Measurements from ENCODE around the gene TRA2A. TPM values are rescaled to one million over a fixed set of nuclear protein-coding genes. Genes with fewer than 3 reads are reported as not detected.

Gene TRA2A
- total and polyA plus RNA-seq, 9 of the 15 experiments (the other 6 are each of a cell fraction or from before 2014, with no cell fraction given), result 22.7 to 210 (median 73.9) TPM

DNA sequence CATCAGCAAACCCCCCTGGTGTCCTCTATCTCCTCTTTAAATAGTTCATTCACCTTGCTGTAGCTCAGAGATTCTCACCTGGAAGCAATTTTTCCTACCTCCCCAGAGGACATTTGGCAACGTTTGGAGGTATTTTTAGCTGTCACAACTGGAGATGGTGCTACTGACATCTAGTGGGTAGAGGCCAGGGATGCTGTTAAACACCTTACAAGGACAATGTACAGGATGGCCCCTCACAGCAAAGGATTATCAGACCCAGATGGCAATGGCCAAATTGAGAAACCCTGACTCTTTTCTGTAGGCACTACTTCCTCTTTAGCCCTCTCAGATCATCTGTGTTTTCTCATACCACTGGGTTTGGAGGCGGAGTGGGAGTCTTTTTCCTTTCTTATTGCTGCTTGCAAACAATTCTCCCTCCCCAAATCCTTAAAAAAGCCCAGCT is 13.2 kb upstream of the TRA2A start (continued):
- TF ChIP-seq BHLHE40 (IDR thresholded peaks at IDR 0.05; ENCODE audit: low read length) (0 out of 2 replicates have a peak, but pooled peaks have one; percentile 9), ZFP30 (CRISPR knock-in tag; IDR thresholded peaks at IDR 0.05; ENCODE audit: borderline replicate concordance) (no peak), POLR2AphosphoS2 (IDR thresholded peaks at IDR 0.05; ENCODE audit: low read length) (no peak), ERF (CRISPR knock-in tag; IDR thresholded peaks at IDR 0.05) (no peak), NCOA4 (IDR thresholded peaks at IDR 0.05; ENCODE audit: partially characterized antibody) (no peak), ARID3A (IDR thresholded peaks at IDR 0.05; ENCODE audit: borderline replicate concordance, low read depth, low read length) (peak; percentile 44; the same call in 1 of the 2 replicates), E2F1 (CRISPR knock-in tag; IDR thresholded peaks at IDR 0.05) (no peak), CBX3 (IDR thresholded peaks at IDR 0.05; ENCODE audit: borderline replicate concordance in 1 of 2, low read length in 2 of 2) (no peak), ZKSCAN8 (CRISPR knock-in tag; IDR thresholded peaks at IDR 0.05) (no peak), CC2D1A (IDR thresholded peaks at IDR 0.05) (peak; percentile 63), WHSC1 (IDR thresholded peaks at IDR 0.05; ENCODE audit: low read length) (no peak), TEAD4 (IDR thresholded peaks at IDR 0.05; ENCODE audit: low read length) (no peak), TEAD4 (CRISPR knock-in tag; IDR thresholded peaks at IDR 0.05; ENCODE audit: borderline replicate concordance) (no peak), SUPT5H (IDR thresholded peaks at IDR 0.05) (no peak), CTBP1 (IDR thresholded peaks at IDR 0.05; ENCODE audit: borderline replicate concordance) (peak; percentile 84), MCM5 (IDR thresholded peaks at IDR 0.05; ENCODE audit: low read depth) (no peak), ZNF384 (IDR thresholded peaks at IDR 0.05; ENCODE audit: low read depth, low read length) (0 out of 2 replicates have a peak, but pooled peaks have one; percentile 21), ZNF75A (CRISPR knock-in tag; IDR thresholded peaks at IDR 0.05) (no peak)
- TF ChIP-seq, protein P1, sequence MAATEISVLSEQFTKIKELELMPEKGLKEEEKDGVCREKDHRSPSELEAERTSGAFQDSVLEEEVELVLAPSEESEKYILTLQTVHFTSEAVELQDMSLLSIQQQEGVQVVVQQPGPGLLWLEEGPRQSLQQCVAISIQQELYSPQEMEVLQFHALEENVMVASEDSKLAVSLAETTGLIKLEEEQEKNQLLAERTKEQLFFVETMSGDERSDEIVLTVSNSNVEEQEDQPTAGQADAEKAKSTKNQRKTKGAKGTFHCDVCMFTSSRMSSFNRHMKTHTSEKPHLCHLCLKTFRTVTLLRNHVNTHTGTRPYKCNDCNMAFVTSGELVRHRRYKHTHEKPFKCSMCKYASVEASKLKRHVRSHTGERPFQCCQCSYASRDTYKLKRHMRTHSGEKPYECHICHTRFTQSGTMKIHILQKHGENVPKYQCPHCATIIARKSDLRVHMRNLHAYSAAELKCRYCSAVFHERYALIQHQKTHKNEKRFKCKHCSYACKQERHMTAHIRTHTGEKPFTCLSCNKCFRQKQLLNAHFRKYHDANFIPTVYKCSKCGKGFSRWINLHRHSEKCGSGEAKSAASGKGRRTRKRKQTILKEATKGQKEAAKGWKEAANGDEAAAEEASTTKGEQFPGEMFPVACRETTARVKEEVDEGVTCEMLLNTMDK (IDR thresholded peaks at IDR 0.05; ENCODE audit: borderline replicate concordance, insufficient read depth, low read depth, low read length, poor library complexity, severe bottlenecking), result no peak
- TF ChIP-seq, protein P2, sequence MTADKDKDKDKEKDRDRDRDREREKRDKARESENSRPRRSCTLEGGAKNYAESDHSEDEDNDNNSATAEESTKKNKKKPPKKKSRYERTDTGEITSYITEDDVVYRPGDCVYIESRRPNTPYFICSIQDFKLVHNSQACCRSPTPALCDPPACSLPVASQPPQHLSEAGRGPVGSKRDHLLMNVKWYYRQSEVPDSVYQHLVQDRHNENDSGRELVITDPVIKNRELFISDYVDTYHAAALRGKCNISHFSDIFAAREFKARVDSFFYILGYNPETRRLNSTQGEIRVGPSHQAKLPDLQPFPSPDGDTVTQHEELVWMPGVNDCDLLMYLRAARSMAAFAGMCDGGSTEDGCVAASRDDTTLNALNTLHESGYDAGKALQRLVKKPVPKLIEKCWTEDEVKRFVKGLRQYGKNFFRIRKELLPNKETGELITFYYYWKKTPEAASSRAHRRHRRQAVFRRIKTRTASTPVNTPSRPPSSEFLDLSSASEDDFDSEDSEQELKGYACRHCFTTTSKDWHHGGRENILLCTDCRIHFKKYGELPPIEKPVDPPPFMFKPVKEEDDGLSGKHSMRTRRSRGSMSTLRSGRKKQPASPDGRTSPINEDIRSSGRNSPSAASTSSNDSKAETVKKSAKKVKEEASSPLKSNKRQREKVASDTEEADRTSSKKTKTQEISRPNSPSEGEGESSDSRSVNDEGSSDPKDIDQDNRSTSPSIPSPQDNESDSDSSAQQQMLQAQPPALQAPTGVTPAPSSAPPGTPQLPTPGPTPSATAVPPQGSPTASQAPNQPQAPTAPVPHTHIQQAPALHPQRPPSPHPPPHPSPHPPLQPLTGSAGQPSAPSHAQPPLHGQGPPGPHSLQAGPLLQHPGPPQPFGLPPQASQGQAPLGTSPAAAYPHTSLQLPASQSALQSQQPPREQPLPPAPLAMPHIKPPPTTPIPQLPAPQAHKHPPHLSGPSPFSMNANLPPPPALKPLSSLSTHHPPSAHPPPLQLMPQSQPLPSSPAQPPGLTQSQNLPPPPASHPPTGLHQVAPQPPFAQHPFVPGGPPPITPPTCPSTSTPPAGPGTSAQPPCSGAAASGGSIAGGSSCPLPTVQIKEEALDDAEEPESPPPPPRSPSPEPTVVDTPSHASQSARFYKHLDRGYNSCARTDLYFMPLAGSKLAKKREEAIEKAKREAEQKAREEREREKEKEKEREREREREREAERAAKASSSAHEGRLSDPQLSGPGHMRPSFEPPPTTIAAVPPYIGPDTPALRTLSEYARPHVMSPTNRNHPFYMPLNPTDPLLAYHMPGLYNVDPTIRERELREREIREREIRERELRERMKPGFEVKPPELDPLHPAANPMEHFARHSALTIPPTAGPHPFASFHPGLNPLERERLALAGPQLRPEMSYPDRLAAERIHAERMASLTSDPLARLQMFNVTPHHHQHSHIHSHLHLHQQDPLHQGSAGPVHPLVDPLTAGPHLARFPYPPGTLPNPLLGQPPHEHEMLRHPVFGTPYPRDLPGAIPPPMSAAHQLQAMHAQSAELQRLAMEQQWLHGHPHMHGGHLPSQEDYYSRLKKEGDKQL (CRISPR knock-in tag; IDR thresholded peaks at IDR 0.05; ENCODE audit: borderline replicate concordance), result no peak

All from K562 (cell line).